RCC 7860 (cell line): ENCODE measurements around the gene ZNF277.
"Not testable (repeated sequence)": the region's sequence is repeated elsewhere in the genome, so short reads cannot be mapped to it uniquely, and the experiment has no call there.

ENCODE experiments used
- DNase-seq: peaks from one replicate; pipeline ENCODE4 v3.0.0-alpha.2; 2015; ENCODE audit warnings: low spot score
- FAIRE-seq: peaks from 2 replicates; lab custom pipeline; 2012; peaks lifted over from hg19 to GRCh38; lab: Jason Lieb, UNC

Gene ZNF277

DNA sequence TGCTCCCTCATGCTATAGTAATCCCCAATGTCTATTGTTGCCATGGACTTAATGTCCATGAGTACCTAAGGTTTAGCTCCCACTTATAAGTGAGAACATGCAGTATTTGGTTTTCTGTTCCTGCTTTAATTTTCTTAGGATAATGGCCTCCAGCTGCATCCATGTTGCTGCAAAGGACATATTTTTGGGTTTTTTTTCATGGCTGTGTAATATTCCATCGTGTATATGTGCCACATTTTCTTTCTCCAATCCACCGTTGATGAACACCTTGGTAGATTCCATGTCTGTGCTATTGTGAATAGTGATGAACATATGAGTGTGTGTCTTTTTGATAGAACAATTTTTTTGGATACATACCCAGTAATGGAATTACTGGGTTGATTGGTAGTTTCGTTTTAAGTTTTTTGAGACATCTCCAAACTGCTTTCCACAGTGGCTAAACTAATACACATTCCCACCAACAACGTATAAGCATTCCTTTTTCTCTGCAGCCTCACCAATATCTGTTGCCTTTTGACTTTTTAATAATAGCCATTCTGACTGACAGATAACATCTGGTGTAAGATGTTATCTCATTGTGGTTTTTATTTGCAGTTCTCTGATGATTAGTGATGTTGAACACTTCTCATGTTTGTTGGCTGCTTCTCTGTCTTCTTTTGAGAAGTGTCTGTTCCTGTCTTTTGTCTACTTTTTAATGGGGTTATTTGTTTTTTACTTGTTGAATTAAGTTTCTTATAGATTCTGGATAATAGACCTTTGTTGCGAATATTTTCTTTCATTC is 175.0 kb downstream of the ZNF277 start:
- FAIRE-seq (no peak), DNase-seq (no peak)

DNA sequence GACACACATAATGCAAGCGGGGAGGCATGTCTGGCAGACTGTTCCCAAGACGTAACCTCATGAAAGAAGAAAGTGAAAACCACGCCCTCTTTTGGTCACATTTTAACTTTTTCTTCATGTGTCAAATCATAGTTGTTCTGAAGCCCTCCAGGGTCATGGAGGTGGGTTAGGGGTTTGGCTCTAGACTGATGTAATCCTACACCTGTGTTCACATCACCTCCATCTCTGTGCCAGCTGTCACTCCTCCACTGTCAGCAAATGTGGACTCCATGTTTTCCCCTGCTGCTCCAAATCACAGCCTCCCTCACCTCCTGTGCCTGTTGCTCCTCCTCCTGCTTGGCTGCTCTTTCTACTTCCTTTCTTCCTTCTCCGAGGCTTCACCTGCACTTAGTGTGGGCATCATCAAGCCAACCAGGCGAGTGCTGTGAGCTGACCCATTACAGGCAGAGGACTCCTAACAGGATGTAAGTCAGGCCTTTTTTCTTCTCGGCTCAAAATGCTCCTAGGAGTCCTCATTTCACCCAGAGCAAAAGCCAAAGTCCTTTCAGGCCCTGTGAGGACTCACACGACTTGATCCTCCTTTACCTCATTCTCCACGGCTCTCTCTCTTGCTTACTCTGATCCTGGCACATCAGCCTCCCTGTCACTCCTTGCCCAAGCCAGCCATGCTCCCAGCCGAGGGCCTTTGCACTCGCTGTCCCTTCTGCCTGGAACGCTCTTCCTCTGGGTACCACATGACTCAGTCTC is 177.3 kb downstream of the ZNF277 start:
- no peak for FAIRE-seq

DNA sequence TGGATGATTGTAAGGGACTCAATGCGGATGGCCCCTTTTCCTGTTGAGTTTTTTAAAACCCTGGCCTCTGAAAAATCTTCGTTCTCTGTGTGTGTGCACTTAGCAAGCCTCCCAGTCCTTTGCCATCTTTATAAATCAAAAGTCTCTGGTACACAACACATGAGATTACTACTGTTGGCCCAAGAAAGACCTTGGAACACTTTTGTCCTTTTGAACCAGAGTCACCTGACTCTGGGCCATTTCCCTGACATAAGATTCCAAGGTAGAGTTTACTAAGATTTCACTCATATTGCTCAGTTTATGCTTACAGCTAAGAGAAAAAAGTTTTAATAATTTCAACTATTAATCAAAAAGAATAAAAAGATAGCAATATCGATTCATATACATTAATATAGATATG is 179.0 kb downstream of the ZNF277 start:
- DNase-seq (no peak), FAIRE-seq (no peak)

More for the DNA sequence above, 177.3 kb downstream of the ZNF277 start:
- DNase-seq, result no peak

DNA sequence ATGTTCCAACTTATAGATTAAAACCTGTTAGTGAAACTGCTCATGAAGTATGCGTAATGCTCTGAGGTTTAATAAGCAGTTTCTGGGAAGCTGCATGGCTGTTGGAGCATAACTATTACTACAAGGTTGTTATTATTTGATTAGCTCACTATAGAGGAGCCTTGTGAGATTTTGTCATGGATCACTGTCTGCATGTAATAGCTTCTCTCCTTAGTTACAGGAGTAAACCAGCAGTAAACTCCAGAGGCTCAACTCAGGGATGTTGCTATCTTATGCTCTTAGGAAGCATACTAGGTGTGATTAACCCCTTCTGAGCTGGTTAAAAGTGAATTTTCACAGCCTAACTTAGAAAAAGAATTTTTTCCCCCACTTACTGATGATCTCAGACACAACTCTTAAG is 180.1 kb downstream of the ZNF277 start:
- FAIRE-seq (no peak), DNase-seq (no peak)

DNA sequence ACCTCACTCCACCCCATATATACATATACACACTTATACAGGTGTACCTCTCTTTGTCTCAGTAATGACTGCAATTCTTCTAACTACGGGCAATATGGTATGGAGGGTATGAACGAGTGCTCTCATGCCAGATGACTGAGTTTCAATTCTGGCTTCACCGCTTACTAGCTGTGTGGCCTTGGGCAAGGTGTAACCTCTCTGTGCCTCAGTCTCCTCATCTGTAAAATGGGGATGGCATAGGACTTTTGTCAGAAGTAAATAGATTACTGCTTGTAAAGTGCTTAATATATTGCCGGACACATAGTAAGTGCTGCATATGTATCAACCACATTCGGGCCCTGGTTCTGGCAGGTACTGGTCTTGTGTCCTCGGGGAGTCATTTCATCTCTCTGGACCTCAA is 183.7 kb downstream of the ZNF277 start:
- no peak for DNase-seq
- no peak for FAIRE-seq

DNA sequence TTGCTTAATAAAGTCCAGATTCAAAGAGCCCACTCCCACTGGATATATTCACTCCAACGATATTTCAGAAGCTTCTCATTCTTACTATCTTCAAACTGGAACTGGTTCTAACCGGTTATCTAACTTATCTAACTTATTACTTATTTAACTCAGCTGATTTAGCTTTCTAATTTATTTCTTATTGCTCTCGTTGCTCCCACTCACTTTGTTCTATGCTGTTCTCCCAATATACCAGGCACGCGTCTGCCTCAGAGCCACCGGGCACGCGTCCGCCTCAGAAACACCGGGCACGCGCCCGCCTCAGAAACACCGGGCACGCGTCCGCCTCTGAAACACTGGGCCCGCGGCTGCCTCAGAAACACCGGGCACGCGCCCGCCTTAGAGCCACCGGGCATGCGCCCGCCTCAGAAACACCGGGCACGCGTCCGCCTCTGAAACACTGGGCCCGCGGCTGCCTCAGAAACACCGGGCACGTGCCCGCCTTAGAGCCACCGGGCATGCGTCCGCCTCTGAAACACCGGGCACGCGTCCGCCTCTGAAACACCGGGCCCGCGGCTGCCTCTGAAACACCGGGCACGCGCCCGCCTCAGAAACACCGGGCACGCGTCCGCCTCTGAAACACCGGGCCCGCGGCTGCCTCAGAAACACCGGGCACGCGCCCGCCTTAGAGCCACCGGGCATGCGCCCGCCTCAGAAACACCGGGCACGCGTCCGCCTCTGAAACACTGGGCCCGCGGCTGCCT is 184.8 kb downstream of the ZNF277 start:
- FAIRE-seq, result peak; percentile 77
- DNase-seq, result peak; percentile 33

DNA sequence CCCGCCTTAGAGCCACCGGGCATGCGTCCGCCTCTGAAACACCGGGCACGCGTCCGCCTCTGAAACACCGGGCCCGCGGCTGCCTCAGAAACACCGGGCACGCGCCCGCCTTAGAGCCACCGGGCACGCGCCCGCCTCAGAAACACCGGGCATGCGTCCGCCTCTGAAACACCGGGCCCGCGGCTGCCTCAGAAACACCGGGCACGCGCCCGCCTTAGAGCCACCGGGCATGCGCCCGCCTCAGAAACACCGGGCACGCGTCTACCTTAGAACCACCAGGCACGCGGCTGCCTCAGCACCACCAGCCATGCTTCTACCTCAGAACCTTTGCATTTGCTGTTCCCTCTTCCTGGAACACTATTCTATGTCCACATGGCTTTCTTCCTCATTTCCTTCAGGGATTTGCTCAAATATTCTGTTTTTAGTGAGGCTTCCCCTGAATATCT is 185.4 kb downstream of the ZNF277 start:
- peak; percentile 67 for DNase-seq
- not testable (repeated sequence) for FAIRE-seq
